ENCODE measurements around the gene CNTN6.

- no peak for TF ChIP-seq ERF (CRISPR knock-in tag; IDR thresholded peaks at IDR 0.05)
- no peak for TF ChIP-seq ZNF850 (CRISPR knock-in tag; conservative IDR thresholded peaks at IDR 0.05)
- TF ChIP-seq RAD51 (IDR thresholded peaks at IDR 0.05; ENCODE audit: borderline replicate concordance), result no peak
- no peak for TF ChIP-seq ZNF407 (CRISPR knock-in tag; IDR thresholded peaks at IDR 0.05; ENCODE audit: not compliant biosample characterization)
These were observed 355.6 kb downstream of the CNTN6 start for GRCh38 chr3:1448443-1448842.
